GM12878 (cell line): ENCODE data around the gene ZCCHC17.

Experiments used
- GABPA ChIP-seq: IDR thresholded peaks from 2 replicates; pipeline ENCODE4 v1.6.1; 2014; ENCODE audit warnings: antibody characterized with exemption, low read depth, mild to moderate bottlenecking, inconsistent platforms
- ZNF217 ChIP-seq: fragments of 450-650 bp; IDR thresholded peaks from 2 replicates; pipeline ENCODE4 v1.6.1; 2017; ENCODE audit warnings: antibody characterized with exemption, mild to moderate bottlenecking
- TF ChIP-seq, protein P1 (sequence below), 3 experiments: IDR thresholded peaks in 2 of 3; conservative IDR thresholded peaks in 1 of 3; 2 replicates each; pipeline ENCODE4 v1.5.1; 2011; ENCODE audit warnings: low read depth in 3 of 3, low read length in 3 of 3, mild to moderate bottlenecking in 3 of 3, control low read depth in 2 of 3, moderate library complexity in 2 of 3, inconsistent platforms in 1 of 3, mixed read lengths in 1 of 3; ENCODE audit not compliant: control insufficient read depth in 2 of 3, insufficient read depth in 1 of 3; ENCODE audit errors: extremely low read depth in 1 of 3

DNA sequence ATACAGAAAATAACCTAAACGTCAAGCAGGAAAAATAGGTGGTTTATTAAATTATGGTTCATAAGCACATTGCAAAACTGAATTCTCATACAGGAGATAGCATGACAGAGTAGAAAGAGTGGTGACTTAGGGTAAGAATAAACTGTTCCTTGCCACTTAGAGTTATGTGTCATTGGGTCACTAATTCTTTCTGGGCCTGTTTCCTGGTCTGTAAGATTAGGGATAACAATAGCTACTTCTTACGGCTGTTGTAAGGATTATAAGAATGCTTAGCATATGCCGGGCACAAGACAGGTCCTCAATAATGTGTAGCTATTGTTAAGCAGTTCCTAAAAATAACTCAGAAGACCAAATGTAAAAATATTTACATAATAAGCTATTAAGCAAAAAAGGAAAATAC is 24.5 kb upstream of the ZCCHC17 start:
- TF ChIP-seq, protein P1, sequence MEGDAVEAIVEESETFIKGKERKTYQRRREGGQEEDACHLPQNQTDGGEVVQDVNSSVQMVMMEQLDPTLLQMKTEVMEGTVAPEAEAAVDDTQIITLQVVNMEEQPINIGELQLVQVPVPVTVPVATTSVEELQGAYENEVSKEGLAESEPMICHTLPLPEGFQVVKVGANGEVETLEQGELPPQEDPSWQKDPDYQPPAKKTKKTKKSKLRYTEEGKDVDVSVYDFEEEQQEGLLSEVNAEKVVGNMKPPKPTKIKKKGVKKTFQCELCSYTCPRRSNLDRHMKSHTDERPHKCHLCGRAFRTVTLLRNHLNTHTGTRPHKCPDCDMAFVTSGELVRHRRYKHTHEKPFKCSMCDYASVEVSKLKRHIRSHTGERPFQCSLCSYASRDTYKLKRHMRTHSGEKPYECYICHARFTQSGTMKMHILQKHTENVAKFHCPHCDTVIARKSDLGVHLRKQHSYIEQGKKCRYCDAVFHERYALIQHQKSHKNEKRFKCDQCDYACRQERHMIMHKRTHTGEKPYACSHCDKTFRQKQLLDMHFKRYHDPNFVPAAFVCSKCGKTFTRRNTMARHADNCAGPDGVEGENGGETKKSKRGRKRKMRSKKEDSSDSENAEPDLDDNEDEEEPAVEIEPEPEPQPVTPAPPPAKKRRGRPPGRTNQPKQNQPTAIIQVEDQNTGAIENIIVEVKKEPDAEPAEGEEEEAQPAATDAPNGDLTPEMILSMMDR (IDR thresholded peaks at IDR 0.05 in 2 of 3, conservative IDR thresholded peaks at IDR 0.05 in 1 of 3; ENCODE audit: control insufficient read depth in 2 of 3, extremely low read depth in 1 of 3, insufficient read depth in 1 of 3, low read depth in 3 of 3, low read length in 3 of 3), result no peak
- TF ChIP-seq GABPA (no peak), ZNF217 (no peak)
